GM10847 (cell line): Measurements from ENCODE around the gene RPS19.

Experiments
- POLR2A ChIP-seq: IDR thresholded peaks from 2 replicates; pipeline ENCODE4 v1.6.1; 2011; ENCODE audit not compliant: insufficient read length; ENCODE audit errors: extremely low read depth

The RPS19 gene

DNA sequence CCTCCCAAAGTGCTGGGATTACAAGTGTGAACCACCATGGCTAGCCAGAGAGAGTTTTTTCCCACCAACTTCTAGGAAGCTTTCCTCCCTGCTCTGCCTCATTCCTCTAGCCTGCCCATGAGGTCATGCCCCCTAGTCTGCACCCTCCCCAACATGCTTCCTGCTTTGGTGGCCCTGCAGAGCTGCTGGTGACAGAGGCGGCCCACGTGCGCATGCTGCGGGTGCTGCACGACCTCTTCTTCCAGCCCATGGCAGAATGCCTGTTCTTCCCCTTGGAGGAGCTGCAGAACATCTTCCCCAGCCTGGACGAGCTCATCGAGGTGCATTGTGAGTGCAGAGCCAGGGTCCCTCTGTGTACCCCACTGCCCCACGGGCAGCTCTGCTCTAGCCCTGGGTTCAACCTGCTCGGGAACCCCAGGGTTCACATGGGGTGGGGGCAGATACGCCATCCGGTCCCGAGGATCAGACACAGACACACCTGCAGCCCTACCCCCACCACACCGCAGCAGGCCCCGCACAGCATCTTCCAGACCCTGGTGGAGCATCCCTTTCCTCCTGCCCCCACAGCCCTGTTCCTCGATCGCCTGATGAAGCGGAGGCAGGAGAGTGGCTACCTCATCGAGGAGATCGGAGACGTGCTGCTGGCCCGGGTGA, 41.8 kb downstream of the RPS19 start:
- no peak for TF ChIP-seq POLR2A

DNA sequence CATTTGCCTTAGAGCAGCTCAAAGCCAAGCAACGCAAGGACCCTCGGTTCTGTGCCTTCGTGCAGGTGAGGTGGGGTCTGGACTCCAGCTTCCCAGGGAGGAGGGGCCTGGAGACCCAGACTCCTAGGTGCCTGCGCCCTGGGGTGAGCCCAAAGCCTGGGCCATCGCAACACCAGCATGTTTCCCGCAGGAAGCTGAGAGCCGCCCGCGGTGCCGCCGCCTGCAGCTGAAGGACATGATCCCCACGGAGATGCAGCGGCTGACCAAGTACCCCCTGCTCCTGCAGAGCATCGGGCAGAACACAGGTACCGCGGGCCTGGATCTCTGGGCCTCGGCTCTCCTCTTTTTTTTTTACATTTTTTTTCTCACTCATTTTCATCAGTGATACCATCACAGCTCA, 42.5 kb downstream of the RPS19 start:
- TF ChIP-seq POLR2A, result no peak

DNA sequence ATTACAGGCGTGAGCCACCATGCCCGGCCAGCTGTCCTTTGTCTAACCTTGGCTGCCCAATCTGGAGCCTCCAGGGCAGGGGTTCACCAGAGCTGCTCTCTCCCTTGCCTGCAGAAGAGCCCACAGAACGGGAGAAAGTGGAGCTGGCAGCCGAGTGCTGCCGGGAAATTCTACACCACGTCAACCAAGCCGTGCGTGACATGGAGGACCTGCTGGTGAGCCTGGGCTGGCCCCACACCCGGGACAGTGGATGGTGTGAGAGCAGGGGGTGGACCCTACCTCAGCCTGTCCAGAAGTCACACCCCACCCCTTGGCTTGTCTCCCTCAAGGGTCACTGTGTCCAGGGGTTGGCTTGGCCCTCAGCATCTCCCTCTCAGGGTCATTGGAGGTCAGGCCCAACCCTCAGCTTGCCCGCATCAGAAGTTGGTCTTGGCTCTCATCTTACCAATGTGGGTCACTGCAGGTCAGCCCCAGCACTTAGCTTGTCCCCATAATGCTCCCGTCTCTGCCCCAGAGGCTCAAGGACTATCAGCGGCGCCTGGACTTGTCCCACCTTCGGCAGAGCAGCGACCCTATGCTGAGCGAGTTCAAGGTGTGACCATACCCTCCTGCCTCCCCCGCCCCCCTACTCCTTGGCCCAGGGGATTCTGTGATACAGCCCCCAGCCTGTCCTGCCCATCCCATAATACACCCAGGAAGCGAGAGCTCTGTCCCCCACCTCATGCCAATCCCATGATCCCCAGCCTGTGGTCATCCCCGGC, 43.3 kb downstream of the RPS19 start:
- TF ChIP-seq POLR2A, result no peak

DNA sequence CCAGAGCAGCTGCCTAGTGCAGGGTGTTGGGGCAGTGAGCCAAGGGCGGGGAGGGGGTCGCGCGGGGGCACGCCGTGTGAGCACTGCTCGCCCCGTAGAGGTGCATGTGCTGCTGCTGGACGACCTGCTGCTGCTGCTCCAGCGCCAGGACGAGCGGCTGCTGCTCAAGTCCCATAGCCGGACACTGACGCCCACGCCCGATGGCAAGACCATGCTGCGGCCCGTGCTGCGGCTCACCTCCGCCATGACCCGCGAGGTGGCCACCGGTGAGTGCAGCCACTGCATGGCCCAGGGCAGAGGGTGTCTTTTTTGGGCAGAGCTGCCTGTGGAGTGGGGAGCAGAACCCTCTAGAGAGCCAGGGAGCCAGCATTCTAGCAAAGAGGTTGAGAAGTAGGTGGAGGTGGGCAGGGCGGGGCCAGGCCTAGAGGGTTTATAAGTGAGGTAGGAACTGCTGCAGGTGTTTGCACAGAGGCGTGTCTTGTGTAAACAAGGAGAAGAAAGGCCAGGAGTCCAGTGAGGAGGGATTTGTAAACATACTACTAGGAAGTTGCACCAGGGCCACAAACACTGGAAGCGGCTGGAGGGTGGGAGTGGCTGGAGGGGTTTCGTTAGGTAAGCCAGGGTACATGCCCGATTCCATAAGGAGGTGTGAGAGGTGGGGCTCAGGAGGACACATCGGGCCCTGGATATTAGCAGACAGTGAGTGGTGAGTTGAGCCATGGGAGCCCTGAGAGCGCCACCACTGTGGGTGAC, 44.2 kb downstream of the RPS19 start:
- no peak for TF ChIP-seq POLR2A

- TF ChIP-seq POLR2A, result no peak
Observed at GRCh38 chr19:41905273-41906002, 45.4 kb downstream of the RPS19 start.

- TF ChIP-seq POLR2A, result no peak
Observed at GRCh38 chr19:41906271-41906670, 46.2 kb downstream of the RPS19 start.

DNA sequence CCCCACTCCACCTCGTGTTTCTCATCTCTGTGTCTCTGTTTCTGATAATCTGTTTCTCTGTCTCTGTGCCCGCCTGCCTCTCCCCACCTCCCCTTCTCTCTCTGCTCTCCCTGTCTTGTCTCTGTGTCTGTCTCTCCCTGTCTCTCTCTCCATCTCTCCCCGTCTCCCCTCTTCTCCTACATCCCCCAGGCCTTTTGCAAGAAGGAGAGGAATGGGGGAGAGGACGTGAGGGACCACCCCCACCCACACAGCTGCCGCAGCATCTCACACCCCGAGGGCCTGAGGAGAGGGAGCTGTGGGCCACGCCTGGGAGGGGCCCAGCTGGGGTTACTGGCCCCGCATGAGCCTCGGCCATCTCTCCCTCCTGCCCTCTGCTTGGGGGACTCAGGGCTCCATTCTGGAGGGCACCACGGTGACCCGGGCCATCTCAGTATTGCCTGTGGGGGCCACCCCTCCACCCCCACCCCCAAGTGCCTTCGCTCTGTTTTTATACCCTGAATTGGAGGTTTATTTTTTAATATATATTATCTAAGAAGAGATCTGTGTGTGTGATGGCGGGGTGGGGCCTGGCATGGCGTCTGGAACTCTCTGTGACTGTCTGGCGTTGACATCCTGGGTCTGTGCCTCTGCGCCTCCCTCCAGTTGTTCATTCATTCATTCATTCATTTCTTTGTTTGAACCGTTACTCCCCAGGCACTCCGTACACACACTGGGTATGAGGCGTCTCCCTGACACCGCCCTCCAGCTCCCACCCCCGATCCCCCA, 47.0 kb downstream of the RPS19 start:
- no peak for TF ChIP-seq POLR2A

- no peak for TF ChIP-seq POLR2A
Observed at GRCh38 chr19:41907994-41908615, 48.0 kb downstream of the RPS19 start.

DNA sequence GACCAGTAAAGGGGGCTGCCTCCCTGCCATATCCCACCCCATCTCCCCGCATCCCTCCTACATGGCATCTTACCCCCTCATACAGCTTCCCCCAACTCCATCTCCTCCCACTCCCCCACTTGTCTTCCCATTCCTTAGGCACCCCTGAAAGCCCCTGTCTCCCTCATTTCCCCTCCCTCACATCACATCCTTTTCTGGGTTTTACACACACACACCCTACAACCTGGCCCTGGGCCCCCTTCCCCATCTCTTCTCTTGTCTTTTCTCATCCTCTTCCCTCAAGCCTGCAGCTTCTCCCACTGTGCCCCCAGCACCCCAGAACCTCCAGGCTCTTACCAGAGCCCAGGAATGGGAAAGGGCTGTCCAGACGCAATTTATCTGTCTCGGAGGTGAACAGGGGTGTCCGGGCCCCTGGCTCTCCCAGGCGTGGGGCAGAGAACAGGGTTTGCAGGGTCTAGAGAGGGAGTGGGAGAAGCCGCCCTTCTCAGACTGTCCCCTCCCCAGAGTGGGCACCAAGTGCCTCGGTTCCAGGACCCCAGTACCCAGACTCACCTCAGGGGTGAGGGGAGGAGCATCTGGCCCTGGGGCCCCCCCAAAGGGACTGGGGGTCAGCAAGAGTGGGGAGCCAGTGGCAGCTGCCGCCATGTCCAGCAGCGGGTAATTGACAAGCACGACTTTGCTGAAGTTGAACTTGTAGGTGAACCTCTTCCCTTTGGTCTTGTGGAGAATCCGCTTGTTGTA, 48.8 kb downstream of the RPS19 start:
- no peak for TF ChIP-seq POLR2A

- no peak for TF ChIP-seq POLR2A
Observed at GRCh38 chr19:41909706-41910105, 49.7 kb downstream of the RPS19 start.

GRCh38 chr19:41910240-41910991, 50.4 kb downstream of the RPS19 start:
- peak; percentile 10 for TF ChIP-seq POLR2A

DNA sequence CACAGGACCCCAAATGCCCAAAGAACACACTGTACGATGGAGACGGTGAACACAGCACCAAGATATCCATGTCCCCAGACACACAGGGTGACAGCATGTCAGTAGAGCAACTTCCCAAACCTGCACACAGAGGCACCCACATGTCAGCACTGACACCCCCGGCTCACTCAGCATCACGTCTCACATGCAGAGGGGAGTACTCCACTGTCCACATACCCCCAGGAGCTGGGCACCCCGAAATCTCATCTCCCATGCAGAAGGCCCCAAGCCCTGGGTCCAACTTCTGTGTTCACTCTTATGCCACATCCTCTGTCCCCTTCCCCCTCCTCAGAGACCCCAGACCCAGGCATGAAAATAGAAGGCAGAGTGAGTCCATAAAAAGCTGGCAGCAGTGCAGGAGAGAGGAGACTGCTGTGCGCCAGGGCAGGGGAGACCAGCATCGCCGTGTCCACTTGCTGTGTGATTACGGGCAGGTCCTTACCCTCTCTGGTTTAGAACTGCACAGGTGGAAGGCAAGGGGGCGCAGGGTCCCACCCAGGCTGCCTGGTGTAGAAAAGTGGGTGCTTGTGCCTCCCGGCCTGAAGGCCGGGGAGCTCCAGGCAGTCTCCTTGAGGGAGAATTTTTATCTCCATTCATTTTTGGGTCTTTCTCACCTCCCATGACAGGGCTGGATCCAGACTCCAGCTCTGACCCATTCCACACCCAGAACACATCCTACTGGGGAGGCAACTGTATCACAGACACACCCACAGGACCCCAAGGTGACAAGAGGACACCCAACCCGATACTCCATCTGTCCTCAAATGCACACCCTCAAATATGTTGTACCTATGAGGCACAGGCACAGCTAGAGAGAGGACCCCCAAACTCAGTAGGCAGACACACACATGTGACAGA, 51.2 kb downstream of the RPS19 start:
- TF ChIP-seq POLR2A, result peak; percentile 4
